Type B pancreatic cell (in vitro differentiated cells): ENCODE results near the gene STPG2. TPM values are rescaled to one million over a fixed set of nuclear protein-coding genes. Genes with fewer than 3 reads are reported as not detected.

Experiments
- DNase-seq: peaks from one replicate; pipeline ENCODE4 v3.0.0; 2021; ENCODE audit warnings: mixed read lengths; ENCODE audit not compliant: unreplicated experiment; ENCODE audit errors: extremely low spot score
- H3K27ac Mint-ChIP-seq: 2 replicates; pipeline ENCODE4 v1.8.0; 2021; ENCODE audit warnings: mild to moderate bottlenecking, mixed read lengths
- H3K27me3 Mint-ChIP-seq: 2 replicates; pipeline ENCODE4 v1.8.0; 2021; ENCODE audit warnings: mixed read lengths
- H3K36me3 Mint-ChIP-seq: 2 replicates; pipeline ENCODE4 v1.8.0; 2021; ENCODE audit warnings: mixed read lengths
- H3K4me1 Mint-ChIP-seq: one replicate; pipeline ENCODE4 v1.8.0; 2021; ENCODE audit warnings: mixed read lengths; ENCODE audit not compliant: unreplicated experiment
- H3K4me3 Mint-ChIP-seq: 2 replicates; pipeline ENCODE4 v1.8.0; 2021; ENCODE audit warnings: mild to moderate bottlenecking, mixed read lengths
- H3K9me3 Mint-ChIP-seq: 2 replicates; pipeline ENCODE4 v1.8.0; 2021; ENCODE audit warnings: mixed read lengths
- CTCF ChIP-seq: fragments of 200-600 bp; sonication (generic); conservative IDR thresholded peaks from 2 replicates; pipeline ENCODE4 v1.5.0; 2021; ENCODE audit warnings: antibody characterized with exemption, mild to moderate bottlenecking
- total RNA-seq: library from RNA; stranded (reverse); gene quantifications from 2 replicates; pipeline ENCODE4 v1.2.1, GENCODE V29; 2021; ENCODE audit warnings: low replicate concordance

Gene STPG2
- total RNA-seq, 1 donor from 2014 or later = 0.29 TPM

GRCh38 chr4:97879942-97880341 is 263.3 kb downstream of the STPG2 start:
- H3K36me3 Mint-ChIP-seq = no peaks in the 10 kb centered on the region
- no peaks in the 10 kb centered on the region for H3K27me3 Mint-ChIP-seq
- no peak for DNase-seq
- H3K27ac Mint-ChIP-seq = no peak overlapping the region
- H3K4me3 Mint-ChIP-seq = no peak overlapping the region
- H3K9me3 Mint-ChIP-seq = peaks cover 5% of the 10 kb centered on the region
- no peak for TF ChIP-seq CTCF
- H3K4me1 Mint-ChIP-seq = no peaks in the 10 kb centered on the region

- H3K4me1 Mint-ChIP-seq = no peaks in the 10 kb centered on the region
- H3K27ac Mint-ChIP-seq = no peak overlapping the region
- H3K9me3 Mint-ChIP-seq = no peaks in the 10 kb centered on the region
- no peaks in the 10 kb centered on the region for H3K36me3 Mint-ChIP-seq
- no peak for TF ChIP-seq CTCF
- no peak overlapping the region for H3K4me3 Mint-ChIP-seq
- no peak for DNase-seq
- no peaks in the 10 kb centered on the region for H3K27me3 Mint-ChIP-seq
These were observed 275.2 kb downstream of the STPG2 start for GRCh38 chr4:97868097-97868496.

- Mint-ChIP-seq H3K36me3 (no peaks in the 10 kb centered on the region), H3K9me3 (no peaks in the 10 kb centered on the region), H3K27ac (no peak overlapping the region), H3K4me1 (no peaks in the 10 kb centered on the region), H3K4me3 (no peak overlapping the region), H3K27me3 (no peaks in the 10 kb centered on the region)
- DNase-seq = no peak
- TF ChIP-seq CTCF = no peak
These were observed 275.7 kb downstream of the STPG2 start for GRCh38 chr4:97867557-97868091.

GRCh38 chr4:97866821-97867556 is 276.3 kb downstream of the STPG2 start:
- Mint-ChIP-seq H3K4me3 (no peak overlapping the region), H3K27me3 (no peaks in the 10 kb centered on the region), H3K36me3 (no peaks in the 10 kb centered on the region), H3K27ac (no peak overlapping the region), H3K4me1 (no peaks in the 10 kb centered on the region), H3K9me3 (no peaks in the 10 kb centered on the region)
- no peak for TF ChIP-seq CTCF
- no peak for DNase-seq

- no peak overlapping the region for H3K4me3 Mint-ChIP-seq
- H3K9me3 Mint-ChIP-seq = no peaks in the 10 kb centered on the region
- H3K4me1 Mint-ChIP-seq = no peaks in the 10 kb centered on the region
- H3K36me3 Mint-ChIP-seq = no peaks in the 10 kb centered on the region
- DNase-seq = no peak
- no peak overlapping the region for H3K27ac Mint-ChIP-seq
- no peaks in the 10 kb centered on the region for H3K27me3 Mint-ChIP-seq
- TF ChIP-seq CTCF = no peak
These were observed 292.2 kb downstream of the STPG2 start for GRCh38 chr4:97851115-97851514.
